Lung (tissue), 12 donors: ENCODE results near the gene PXDN. TPM values are rescaled to one million over a fixed set of nuclear protein-coding genes. Genes with fewer than 3 reads are reported as not detected.

Experiments used
- ATAC-seq: fragments of 200-7000 bp; cut with Tn5 transposase; one replicate; pipeline ENCODE4 v1.9.1; 2020; ENCODE audit warnings: moderate number of reproducible peaks; ENCODE audit not compliant: insufficient read depth, low FRiP score
- DNase-seq, 3 donors: peaks; one replicate each; pipeline ENCODE4 v3.0.0-alpha.2; 2013 to 2017
- H3K27ac ChIP-seq, 2 donors: one replicate each; pipeline ENCODE4 v1.5.1; 2013; ENCODE audit warnings: mild to moderate bottlenecking in 2 of 2, moderate library complexity in 2 of 2, control low read depth in 1 of 2, inconsistent platforms in 1 of 2, low read depth in 1 of 2, low read length in 1 of 2
- H3K27me3 ChIP-seq, 3 donors: one replicate each; pipeline ENCODE4 v1.5.1; 2013; ENCODE audit warnings: low read length in 2 of 3; ENCODE audit not compliant: control insufficient read depth in 3 of 3, insufficient read depth in 3 of 3
- H3K36me3 ChIP-seq, 4 donors: one replicate each; pipeline ENCODE4 v1.5.1; 2013; ENCODE audit warnings: low read length in 4 of 4, mild to moderate bottlenecking in 1 of 4, moderate library complexity in 1 of 4; ENCODE audit not compliant: control insufficient read depth in 4 of 4, insufficient read depth in 4 of 4
- H3K4me1 ChIP-seq, 5 donors: one replicate each; pipeline ENCODE4 v1.5.1; 2013; ENCODE audit warnings: low read length in 5 of 5, mild to moderate bottlenecking in 2 of 5, moderate library complexity in 1 of 5; ENCODE audit not compliant: control insufficient read depth in 5 of 5, insufficient read depth in 5 of 5
- H3K4me3 ChIP-seq: one replicate; pipeline ENCODE4 v1.5.1; 2013; ENCODE audit warnings: mild to moderate bottlenecking, control low read depth, moderate library complexity
- H3K9ac ChIP-seq, 2 donors: one replicate each; pipeline ENCODE4 v1.5.1; 2013; ENCODE audit warnings: low read length in 2 of 2, control low read depth in 1 of 2; ENCODE audit not compliant: insufficient read depth in 1 of 2
- H3K9me3 ChIP-seq, 4 donors: one replicate each; pipeline ENCODE4 v1.5.1; 2013; ENCODE audit warnings: low read length in 3 of 4, mild to moderate bottlenecking in 1 of 4, moderate library complexity in 1 of 4; ENCODE audit not compliant: control insufficient read depth in 4 of 4, insufficient read depth in 3 of 4
- CTCF ChIP-seq: IDR thresholded peaks from 2 replicates; pipeline ENCODE4 v1.5.1; 2012; ENCODE audit warnings: mild to moderate bottlenecking; ENCODE audit errors: control extremely low read depth, extremely low read depth
- WGBS, 2 donors: extraction: QIAGEN DNeasy Blood & Tissue Kit; methylation state at CpG; one replicate each; pipeline ENCODE4 v1.1.7; 2013; 5-methylcytosine and 5-hydroxymethylcytosine counted together
- polyA plus RNA-seq, 2 donors: library from polyadenylated mRNA; stranded (reverse); fragments of 200-250 nt; gene quantifications; one replicate each; pipeline ENCODE4 v1.2.1, GENCODE V29; 2013
- total RNA-seq, 2 donors: library from RNA; depleted of rRNA in 1 of 2; stranded (reverse); fragments of >200 nt in 1 of 2; gene quantifications; one replicate each; pipeline ENCODE4 v1.2.1, GENCODE V29; 2014 to 2021
- donor health status: control.
- donor health status: control.
- donor health status: Bipolar disorder and iron deficiency.
- donor health status: healthy.
- donor health status: DM: yes; HTN: yes; CAD: no.

The PXDN gene
- total and polyA plus RNA-seq, 4 donors, result 10.6 to 198 (median 45.1) TPM

DNA sequence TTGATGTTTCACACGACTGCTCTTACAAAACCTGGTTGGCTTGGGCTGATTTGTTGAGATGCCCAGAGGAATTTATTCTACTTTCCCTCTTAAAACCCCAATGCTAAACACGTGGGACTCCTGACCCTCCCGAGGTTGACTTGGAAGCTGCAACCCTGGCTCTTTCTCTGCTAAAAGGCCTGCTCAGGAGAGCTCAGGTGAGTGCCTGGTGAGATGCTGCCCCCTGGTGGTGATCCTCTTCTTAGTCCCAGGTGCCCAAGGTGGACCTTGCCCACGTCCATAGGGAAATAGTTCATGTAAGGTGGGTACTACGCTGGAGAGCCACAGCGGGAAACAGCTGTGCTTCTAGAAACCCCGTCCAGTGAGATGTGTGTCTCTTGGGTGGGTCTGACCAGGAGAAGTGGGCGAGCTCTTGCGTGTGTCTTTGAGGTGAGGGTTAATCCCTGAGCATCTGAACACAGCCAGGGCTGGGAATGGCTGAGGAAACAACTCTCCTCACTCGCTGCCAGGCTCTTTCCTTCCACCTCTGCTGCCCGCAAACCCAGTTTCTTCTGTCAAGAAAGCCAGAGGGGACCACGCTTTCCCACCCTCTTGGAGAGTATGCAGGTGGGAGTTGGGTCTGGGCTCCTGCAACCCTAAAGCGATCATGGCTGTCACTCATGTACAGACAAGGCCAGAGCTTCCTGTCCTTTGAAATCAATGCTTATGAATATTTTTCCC, 25.5 kb upstream of the PXDN start:
- Histone ChIP-seq H3K9ac (no peak overlapping the region), H3K27ac (no peak overlapping the region), H3K4me1 (peaks cover 0 to 30% (median 16%) of the 10 kb centered on the region in 5 donors), H3K36me3 (no peaks in the 10 kb centered on the region), H3K9me3 (no peaks in the 10 kb centered on the region), H3K4me3 (no peak overlapping the region), H3K27me3 (no peaks in the 10 kb centered on the region)
- TF ChIP-seq CTCF, result peak; percentile 49
- 53 to 54% methylated on average over 13 of the region's 13 CpGs for WGBS, 2 donors
- no peak for ATAC-seq
- peak; percentile 43 to 71 (median 64) for DNase-seq

DNA sequence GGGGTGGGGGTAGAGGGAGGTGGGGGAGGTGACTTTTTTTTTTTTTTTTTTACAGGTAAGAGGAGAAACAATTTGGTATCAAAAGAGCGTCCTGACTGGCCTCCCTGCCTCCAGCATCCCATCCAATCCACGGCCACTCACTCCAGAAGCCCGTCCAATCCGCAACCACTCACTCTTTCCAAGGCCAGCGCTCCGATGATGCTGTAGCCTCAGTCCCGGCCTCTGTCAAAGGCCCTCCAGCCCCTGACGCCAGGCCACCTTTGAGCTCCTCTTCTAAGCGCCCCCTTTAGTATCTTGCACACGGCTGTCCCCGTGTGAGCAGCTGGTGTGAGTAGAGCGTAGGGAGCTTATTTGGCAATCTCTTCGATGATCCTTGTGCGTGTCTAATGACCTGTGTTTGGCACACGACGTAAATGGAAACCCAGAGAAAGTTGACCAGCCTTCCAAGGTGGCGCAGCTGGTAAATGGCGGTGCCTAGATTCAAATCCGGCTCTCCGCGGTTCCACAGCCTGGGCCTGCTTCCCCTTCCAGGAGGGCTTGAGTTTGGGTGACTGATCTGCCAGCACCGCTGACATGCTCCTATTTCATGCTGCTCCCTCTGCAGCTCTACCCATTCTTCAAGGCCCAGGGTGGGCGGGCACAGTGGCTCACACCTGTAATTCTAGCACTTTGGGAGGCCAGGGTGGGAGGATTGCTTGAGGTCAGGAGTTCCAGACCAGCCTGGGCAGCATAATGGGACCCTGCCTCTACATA, 23.8 kb upstream of the PXDN start:
- no peak overlapping the region for H3K9ac ChIP-seq
- no peaks in the 10 kb centered on the region for H3K9me3 ChIP-seq
- ATAC-seq (no peak), DNase-seq (no peak)
- H3K4me1 ChIP-seq, result peaks cover 0 to 20% (median 9%) of the 10 kb centered on the region in 5 donors
- no peak overlapping the region for H3K4me3 ChIP-seq
- WGBS, 2 donors, result 92 to 94% methylated on average over 23 of the region's 23 CpGs
- no peaks in the 10 kb centered on the region for H3K36me3 ChIP-seq
- no peak overlapping the region for H3K27ac ChIP-seq
- H3K27me3 ChIP-seq, result no peaks in the 10 kb centered on the region
- TF ChIP-seq CTCF, result no peak

- no peak for DNase-seq
- no peaks in the 10 kb centered on the region for H3K36me3 ChIP-seq
- H3K27ac ChIP-seq, result no peak overlapping the region
- no peak overlapping the region for H3K4me3 ChIP-seq
- no peaks in the 10 kb centered on the region for H3K27me3 ChIP-seq
- peaks cover 0 to 10% (median 0%) of the 10 kb centered on the region in 5 donors for H3K4me1 ChIP-seq
- no peak for ATAC-seq
- H3K9ac ChIP-seq, result no peak overlapping the region
- WGBS, 2 donors, result 75 to 81% methylated on average over 30 of the region's 30 CpGs
- no peak for TF ChIP-seq CTCF
- H3K9me3 ChIP-seq, result no peaks in the 10 kb centered on the region
Measured at GRCh38 chr2:1766851-1767811, 22.8 kb upstream of the PXDN start.
